Fibroblast of pulmonary artery (primary cell): Measurements from ENCODE around the gene HLCS.

Source experiments
- DNase-seq: peaks from one replicate; pipeline ENCODE4 v3.0.0-alpha.2; 2010; ENCODE audit warnings: low read depth
- H3K4me3 ChIP-seq: replicated peaks from 2 replicates; pipeline ENCODE4 v1.5.1; 2011; ENCODE audit warnings: low read depth, mild to moderate bottlenecking, control low read depth, low read length, moderate library complexity
- TF ChIP-seq, protein P1 (sequence below): IDR thresholded peaks from 2 replicates; pipeline ENCODE4 v1.5.1; 2011; ENCODE audit warnings: mild to moderate bottlenecking, control low read depth, low read length, inconsistent platforms; ENCODE audit errors: missing control alignments

The HLCS gene

DNA sequence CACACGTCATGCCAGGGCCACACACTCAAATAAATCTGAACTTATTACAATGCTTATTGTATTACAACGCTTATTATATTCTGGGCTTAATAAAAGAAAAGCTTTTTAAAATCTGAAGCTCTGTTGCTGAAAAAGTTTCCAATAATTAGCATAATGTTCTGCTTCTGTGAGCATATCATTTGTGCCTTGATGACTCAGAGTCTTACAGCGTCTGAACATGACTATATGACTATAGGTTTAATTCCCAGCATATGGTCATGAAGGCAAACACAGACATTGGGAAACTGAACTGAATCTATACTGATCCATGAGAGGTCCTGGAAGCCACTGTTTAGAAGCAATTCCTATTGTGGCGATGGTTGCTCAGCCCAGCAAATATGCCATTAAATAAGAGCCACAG is 201.2 kb downstream of the HLCS start:
- H3K4me3 ChIP-seq = no peak overlapping the region
- TF ChIP-seq, protein P1, sequence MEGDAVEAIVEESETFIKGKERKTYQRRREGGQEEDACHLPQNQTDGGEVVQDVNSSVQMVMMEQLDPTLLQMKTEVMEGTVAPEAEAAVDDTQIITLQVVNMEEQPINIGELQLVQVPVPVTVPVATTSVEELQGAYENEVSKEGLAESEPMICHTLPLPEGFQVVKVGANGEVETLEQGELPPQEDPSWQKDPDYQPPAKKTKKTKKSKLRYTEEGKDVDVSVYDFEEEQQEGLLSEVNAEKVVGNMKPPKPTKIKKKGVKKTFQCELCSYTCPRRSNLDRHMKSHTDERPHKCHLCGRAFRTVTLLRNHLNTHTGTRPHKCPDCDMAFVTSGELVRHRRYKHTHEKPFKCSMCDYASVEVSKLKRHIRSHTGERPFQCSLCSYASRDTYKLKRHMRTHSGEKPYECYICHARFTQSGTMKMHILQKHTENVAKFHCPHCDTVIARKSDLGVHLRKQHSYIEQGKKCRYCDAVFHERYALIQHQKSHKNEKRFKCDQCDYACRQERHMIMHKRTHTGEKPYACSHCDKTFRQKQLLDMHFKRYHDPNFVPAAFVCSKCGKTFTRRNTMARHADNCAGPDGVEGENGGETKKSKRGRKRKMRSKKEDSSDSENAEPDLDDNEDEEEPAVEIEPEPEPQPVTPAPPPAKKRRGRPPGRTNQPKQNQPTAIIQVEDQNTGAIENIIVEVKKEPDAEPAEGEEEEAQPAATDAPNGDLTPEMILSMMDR = no peak
- no peak for DNase-seq

DNA sequence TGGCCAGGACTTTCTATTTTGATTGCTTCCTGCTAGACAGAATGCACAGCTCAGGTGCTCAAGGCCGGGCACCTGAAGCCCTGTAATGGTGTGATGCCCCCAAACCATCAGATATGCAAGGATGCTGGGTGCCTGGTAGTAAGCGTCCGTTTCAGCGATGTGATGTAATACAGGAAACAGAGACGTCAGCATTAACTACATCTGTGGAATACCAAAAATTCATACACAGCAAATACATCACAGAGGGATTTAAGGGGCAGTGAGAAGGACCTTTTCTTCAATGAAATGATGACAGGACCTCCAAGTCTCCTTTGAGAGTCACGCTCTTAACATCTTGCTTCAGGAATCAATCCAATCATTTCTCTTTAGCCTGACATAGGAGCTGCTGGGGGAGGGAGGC is 203.2 kb downstream of the HLCS start:
- DNase-seq = no peak
- TF ChIP-seq, protein P1 = no peak
- no peak overlapping the region for H3K4me3 ChIP-seq

DNA sequence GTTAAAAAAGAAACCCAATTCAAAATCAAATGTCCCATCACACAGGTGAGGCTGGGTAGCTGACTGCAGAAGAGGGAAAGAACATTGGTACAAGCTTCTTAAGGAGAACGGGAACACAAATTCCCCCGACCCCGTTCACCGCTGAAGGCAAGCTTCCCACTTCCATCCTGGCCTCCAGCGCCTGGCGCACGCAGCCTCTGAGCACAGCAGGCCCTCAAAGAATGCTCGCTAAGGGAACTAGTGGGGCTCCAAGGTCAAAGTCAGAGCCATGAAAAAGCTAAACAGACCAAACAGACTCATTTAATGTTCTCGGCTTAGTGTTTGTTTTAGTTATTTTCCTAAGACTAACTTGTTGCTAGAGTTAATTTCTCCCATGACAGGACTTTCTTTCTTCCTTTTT is 203.8 kb downstream of the HLCS start:
- H3K4me3 ChIP-seq = no peak overlapping the region
- TF ChIP-seq, protein P1 = no peak
- DNase-seq = no peak

DNA sequence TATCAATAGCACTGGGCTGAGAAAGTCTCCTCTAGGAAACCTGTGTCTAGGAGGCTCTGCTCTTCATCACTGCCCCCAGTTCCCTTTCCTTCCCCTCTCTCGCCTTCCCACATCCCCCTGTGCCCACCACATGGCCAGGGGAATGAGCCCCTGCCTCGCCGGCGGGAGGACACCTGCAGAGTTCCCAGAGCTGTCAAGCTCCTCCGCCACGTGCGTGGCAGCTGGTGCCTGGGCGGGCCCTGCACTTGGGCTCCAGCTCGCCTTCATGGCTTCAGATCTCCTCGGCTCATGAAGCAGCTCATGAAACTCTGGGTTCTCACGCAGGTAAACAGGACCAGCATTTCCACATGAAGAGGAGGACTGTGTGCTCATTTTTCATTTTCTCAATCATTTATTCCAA is 204.8 kb downstream of the HLCS start:
- TF ChIP-seq, protein P1 = no peak
- no peak for DNase-seq

DNA sequence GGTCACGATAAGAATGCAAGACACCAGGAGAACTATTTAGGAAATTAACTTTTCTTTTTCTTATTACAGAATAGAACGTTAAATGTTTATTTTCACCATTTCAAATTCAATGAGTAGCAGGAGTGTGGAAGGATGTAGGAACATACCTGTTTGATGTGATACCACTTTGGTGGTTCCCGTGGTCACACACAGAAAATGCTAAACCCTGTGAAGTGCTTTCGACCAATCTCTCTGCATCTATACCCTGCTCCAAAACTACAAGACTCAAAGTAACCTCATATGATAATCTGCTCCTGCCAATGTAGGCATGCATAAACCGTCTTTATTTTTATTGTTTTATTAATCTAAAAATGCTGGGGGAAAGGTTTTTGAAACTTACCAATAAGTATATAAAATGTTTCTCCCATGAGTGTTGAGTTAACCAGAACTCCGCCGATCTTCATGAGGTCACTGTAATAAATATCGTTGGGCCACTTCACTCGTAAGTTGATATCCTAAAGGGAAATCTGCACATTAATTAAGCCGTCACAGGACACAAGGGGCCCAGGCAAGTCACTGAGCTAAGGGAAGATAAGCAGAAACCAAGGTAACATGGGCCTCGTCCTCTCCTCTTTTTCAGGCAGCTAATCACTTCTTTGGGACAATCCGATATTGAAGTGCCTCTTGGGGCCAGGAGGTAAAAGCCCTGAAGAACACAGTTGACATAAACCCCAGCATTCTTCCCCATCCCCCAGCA is 207.0 kb downstream of the HLCS start:
- TF ChIP-seq, protein P1 = no peak
- H3K4me3 ChIP-seq = no peak overlapping the region
- no peak for DNase-seq

More for the DNA sequence above, 204.8 kb downstream of the HLCS start:
- H3K4me3 ChIP-seq = no peak overlapping the region

DNA sequence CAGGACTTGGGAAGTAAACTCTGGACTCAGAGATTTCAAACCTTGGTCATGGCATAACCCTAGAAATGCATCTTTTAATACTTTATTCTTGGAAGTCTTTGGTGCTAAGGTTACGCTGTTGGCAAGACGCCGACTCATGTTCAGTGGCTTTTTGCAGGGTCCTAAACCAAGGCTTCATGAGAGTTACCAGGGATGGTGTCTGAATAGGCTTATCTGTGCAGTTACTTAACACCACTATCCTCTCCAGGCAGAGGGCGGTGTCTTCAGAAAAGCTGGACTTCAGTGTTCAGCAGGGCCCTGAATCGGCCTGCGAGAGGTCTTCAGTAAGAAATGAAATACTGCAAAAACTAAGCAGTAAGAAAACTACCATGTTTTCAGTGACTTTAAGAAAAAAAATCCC is 209.3 kb downstream of the HLCS start:
- DNase-seq = no peak
- TF ChIP-seq, protein P1 = no peak
- H3K4me3 ChIP-seq = no peak overlapping the region

DNA sequence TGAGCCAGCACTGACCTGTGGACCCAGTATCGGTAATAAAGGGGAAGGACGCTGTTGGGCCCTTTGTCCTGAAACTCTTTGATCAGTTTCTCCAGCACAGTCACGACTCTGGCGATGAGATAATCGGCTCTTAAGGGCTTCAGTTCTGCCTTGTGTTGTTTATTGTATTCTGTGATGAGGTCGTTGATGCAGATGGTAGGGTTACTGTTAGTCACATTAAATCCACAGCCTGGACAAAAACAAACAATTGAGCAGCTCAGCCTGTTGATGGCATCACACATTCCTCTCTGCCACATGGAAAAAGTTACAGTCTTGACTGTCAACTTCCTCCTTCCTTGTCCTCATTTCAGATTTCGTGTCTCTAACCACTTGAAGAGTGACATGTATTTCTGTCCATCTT is 209.9 kb downstream of the HLCS start:
- TF ChIP-seq, protein P1 = no peak
- DNase-seq = no peak
- no peak overlapping the region for H3K4me3 ChIP-seq
